Stimulated activated CD8-positive, alpha-beta memory T cell treated with anti-CD3 and anti-CD28 coated beads, Interleukin-7, amount 100 ng/mL, for 4 hours (primary cell): ENCODE results near the gene P2RY8.
"Not testable (repeated sequence)": the region's sequence is repeated elsewhere in the genome, so short reads cannot be mapped to it uniquely, and the experiment has no call there.

Experiments
- DNase-seq, 2 donors: peaks; one replicate each; pipeline ENCODE4 v3.0.0-alpha.2; 2020; ENCODE audit warnings: low read depth in 2 of 2

Gene P2RY8

GRCh38 chrX:1537031-1537715, at the start of gene P2RY8:
TSS of gene P2RY8 (minus strand) at chrX:1537185. CDS start at chrX:1466558, 70,627 bp downstream.
- DNase-seq = peak; percentile 68 to 71

- no peak for DNase-seq
These were observed 47.4 kb upstream of the P2RY8 start for GRCh38 chrX:1584237-1585011.

GRCh38 chrX:1582686-1583437, 45.9 kb upstream of the P2RY8 start:
- DNase-seq = peak in 1 of 2 donors; percentile 33

GRCh38 chrX:1581132-1581531, 44.1 kb upstream of the P2RY8 start:
- DNase-seq = peak in 1 of 2 donors; percentile 57

GRCh38 chrX:1578511-1579173, 41.7 kb upstream of the P2RY8 start:
- DNase-seq = no peak

GRCh38 chrX:1577845-1578244, 40.9 kb upstream of the P2RY8 start:
- DNase-seq = no peak

GRCh38 chrX:1576201-1576992, 39.4 kb upstream of the P2RY8 start:
- no peak for DNase-seq

- DNase-seq = not testable (repeated sequence)
These were observed 37.2 kb upstream of the P2RY8 start for GRCh38 chrX:1574181-1574580.

- DNase-seq = no peak
These were observed 28.0 kb upstream of the P2RY8 start for GRCh38 chrX:1564750-1565683.

GRCh38 chrX:1564077-1564476, 27.1 kb upstream of the P2RY8 start:
- DNase-seq = not testable (repeated sequence)

- DNase-seq = no peak
These were observed 24.2 kb upstream of the P2RY8 start for GRCh38 chrX:1561164-1561563.

GRCh38 chrX:1558761-1559468, 21.9 kb upstream of the P2RY8 start:
- DNase-seq = no peak

GRCh38 chrX:1557442-1557841, 20.5 kb upstream of the P2RY8 start:
- not testable (repeated sequence) for DNase-seq

GRCh38 chrX:1555370-1555769, 18.4 kb upstream of the P2RY8 start:
- no peak for DNase-seq

GRCh38 chrX:1554469-1555210, 17.7 kb upstream of the P2RY8 start:
- DNase-seq = no peak

GRCh38 chrX:1551959-1552546, 15.1 kb upstream of the P2RY8 start:
- no peak for DNase-seq

- DNase-seq = no peak
These were observed 9.8 kb upstream of the P2RY8 start for GRCh38 chrX:1546691-1547251.
